ENCODE measurements around the gene EXOC3.
A peak's percentile ranks its signal among the peaks of the same experiment; 100 is the strongest.
"Not testable (repeated sequence)": the region's sequence is repeated elsewhere in the genome, so short reads cannot be mapped to it uniquely, and the experiment has no call there.

EXOC3 gene

DNA sequence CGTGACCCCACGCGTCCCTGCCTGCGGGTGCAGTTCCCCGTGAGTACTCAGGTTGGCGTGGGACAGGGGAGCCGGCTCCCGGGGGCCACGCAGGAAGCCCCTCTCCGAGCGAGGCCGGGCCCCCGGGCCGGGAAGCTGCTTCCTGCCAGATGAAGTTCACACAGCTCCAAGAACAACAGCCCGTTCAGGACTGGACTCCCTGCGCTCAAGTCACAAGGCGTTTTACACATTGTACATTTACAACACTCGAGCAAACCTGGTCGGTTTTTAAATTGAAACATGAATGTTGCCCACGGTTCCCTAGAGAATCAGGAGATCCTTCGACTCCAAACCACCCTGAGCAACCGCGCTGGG lies 58.8 kb downstream of the EXOC3 start:
- no peaks in the 10 kb centered on the region for H3K36me3 ChIP-seq (ENCODE audit: control insufficient read depth in 1 of 2, insufficient read depth in 2 of 2, low read length in 2 of 2)
- H3K9me3 ChIP-seq (ENCODE audit: control insufficient read depth in 1 of 2, low read length in 2 of 2): no peaks in the 10 kb centered on the region
- no peak overlapping the region for H3K9ac ChIP-seq (ENCODE audit: low read depth in 1 of 2, low read length in 2 of 2)
- no peak overlapping the region for H3K4me3 ChIP-seq (ENCODE audit: low read depth in 1 of 2, low read length in 2 of 2)
- H3K27ac ChIP-seq (ENCODE audit: low read depth, low read length): peak overlapping the region; percentile 27
- peaks cover 0 to 8% of the 10 kb centered on the region in 2 donors for H3K27me3 ChIP-seq (ENCODE audit: control insufficient read depth in 1 of 2, insufficient read depth in 2 of 2, low read length in 2 of 2)
- peaks cover 15 to 23% of the 10 kb centered on the region in 2 donors for H3K4me1 ChIP-seq (ENCODE audit: control insufficient read depth in 1 of 2, insufficient read depth in 2 of 2, low read length in 2 of 2)

DNA sequence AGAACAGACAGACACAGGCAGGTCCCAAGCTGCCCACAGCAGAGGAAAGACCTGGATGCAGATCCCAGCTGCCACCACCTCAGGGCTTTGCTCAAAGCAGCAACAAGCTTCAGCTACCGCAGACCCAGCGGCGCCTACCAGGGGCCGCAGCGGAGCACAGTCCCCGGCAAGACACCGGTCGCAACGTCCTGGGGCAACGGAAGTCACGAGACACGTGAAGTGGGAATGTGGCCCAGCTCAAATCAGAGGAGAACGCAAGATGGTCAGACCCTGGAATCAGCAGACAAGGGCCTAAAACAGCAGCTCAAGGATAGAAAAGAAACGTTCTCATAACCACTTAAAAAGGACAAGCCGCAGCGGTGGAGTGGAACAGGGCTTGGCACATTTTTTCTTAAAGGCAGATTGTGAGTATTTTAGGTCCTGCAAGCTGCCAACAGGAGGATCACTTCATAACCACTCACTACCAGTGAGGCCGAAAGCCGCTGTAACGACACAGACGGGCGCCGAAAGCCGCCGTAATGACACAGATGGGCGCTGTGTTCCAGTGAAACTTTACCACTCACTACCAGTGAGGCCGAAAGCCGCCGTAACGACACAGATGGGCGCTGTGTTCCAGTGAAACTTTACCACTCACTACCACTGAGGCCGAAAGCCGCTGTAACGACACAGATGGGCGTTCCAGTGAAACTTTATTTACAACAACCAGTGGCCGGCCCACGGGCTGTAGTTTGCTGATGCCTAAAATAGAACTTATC lies 59.5 kb downstream of the EXOC3 start:
- H3K27me3 ChIP-seq (ENCODE audit: control insufficient read depth in 1 of 2, insufficient read depth in 2 of 2, low read length in 2 of 2): peaks cover 0 to 8% of the 10 kb centered on the region in 2 donors

DNA sequence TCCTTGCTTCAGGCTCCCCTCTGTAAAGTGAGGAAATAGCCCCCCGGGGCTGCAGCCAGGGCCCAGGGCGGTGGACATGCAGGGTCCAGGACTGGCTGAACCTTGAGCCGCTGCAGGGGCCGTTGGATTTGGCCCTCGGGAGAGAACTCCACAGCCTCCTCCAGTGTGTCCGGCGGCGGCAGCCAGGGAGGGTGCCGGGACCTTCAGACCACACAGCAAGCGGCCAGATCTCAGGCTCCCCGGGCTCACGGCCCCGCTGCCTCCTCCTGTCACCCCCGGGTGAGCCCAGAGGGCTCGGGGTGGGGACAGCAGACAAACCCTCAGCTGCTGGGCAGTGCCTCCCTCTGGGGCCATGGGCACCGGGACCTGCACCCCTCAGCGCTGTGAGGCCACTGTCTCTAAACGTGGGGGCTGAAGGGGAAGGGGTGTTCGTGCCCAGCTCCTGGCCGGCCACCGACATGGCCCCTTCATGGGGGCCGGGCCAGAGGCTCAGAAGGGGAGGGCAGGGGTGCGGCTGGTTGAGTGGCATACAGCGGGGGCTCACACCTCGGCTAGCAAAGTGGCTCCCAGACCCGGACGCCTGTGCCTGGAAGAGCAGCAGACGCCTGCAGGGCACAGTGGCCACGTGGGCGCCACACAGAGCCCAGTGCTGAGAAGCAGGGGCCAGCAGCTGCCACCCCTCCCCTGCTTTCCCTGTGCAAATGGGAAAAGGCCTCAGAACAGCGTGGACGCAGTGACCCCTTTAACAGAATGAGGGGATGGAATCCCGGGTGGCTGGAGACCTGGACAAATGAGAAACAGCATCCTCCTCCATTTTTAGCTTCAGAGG lies 61.6 kb downstream of the EXOC3 start:
- H3K27ac ChIP-seq (ENCODE audit: low read depth, low read length): no peak overlapping the region
- no peaks in the 10 kb centered on the region for H3K27me3 ChIP-seq (ENCODE audit: control insufficient read depth in 1 of 2, insufficient read depth in 2 of 2, low read length in 2 of 2)
- no peaks in the 10 kb centered on the region for H3K9me3 ChIP-seq (ENCODE audit: control insufficient read depth in 1 of 2, low read length in 2 of 2)
- H3K9ac ChIP-seq (ENCODE audit: low read depth in 1 of 2, low read length in 2 of 2): no peak overlapping the region
- no peak overlapping the region for H3K4me3 ChIP-seq (ENCODE audit: low read depth in 1 of 2, low read length in 2 of 2)
- H3K36me3 ChIP-seq (ENCODE audit: control insufficient read depth in 1 of 2, insufficient read depth in 2 of 2, low read length in 2 of 2): no peaks in the 10 kb centered on the region
- peaks cover 6 to 16% of the 10 kb centered on the region in 2 donors for H3K4me1 ChIP-seq (ENCODE audit: control insufficient read depth in 1 of 2, insufficient read depth in 2 of 2, low read length in 2 of 2)

More for the DNA sequence above, 59.5 kb downstream of the EXOC3 start:
- H3K9me3 ChIP-seq (ENCODE audit: control insufficient read depth in 1 of 2, low read length in 2 of 2): no peaks in the 10 kb centered on the region
- no peak overlapping the region for H3K4me3 ChIP-seq (ENCODE audit: low read depth in 1 of 2, low read length in 2 of 2)
- H3K27ac ChIP-seq (ENCODE audit: low read depth, low read length): no peak overlapping the region
- no peaks in the 10 kb centered on the region for H3K36me3 ChIP-seq (ENCODE audit: control insufficient read depth in 1 of 2, insufficient read depth in 2 of 2, low read length in 2 of 2)
- H3K4me1 ChIP-seq (ENCODE audit: control insufficient read depth in 1 of 2, insufficient read depth in 2 of 2, low read length in 2 of 2): peaks cover 15 to 23% of the 10 kb centered on the region in 2 donors
- H3K9ac ChIP-seq (ENCODE audit: low read depth in 1 of 2, low read length in 2 of 2): no peak overlapping the region

DNA sequence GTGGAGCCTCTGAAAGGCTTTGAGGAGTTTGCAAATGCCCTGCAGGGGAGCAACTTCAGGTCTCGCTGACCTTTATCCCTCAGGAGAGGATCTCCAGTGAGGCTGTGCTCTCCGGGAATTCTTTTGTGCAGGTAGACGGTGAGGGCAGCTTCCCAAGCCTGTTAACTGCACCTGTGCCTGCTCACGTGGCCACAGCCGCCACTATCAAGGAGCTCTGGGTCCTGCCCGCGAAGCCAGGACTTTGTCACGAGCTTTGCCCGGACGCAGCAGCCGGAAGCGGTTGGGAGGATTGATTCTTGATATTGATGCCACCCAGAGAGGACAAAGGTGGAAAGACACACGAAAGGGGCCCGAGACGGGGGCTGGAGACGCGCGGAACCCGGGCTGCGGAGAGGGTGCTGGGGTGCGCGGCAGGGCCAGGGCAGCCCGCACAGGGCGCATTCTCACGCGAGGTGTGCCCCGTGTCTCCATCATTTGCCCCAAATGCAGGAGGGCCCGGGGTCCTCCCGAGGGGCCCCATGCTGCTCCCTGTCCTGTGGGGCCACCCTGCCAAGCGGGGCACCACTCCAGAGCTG lies 63.1 kb downstream of the EXOC3 start:
- H3K4me3 ChIP-seq (ENCODE audit: low read depth in 1 of 2, low read length in 2 of 2): peak overlapping the region in 1 of 2 donors; percentile 16
- H3K27me3 ChIP-seq (ENCODE audit: control insufficient read depth in 1 of 2, insufficient read depth in 2 of 2, low read length in 2 of 2): no peaks in the 10 kb centered on the region
- H3K36me3 ChIP-seq (ENCODE audit: control insufficient read depth in 1 of 2, insufficient read depth in 2 of 2, low read length in 2 of 2): no peaks in the 10 kb centered on the region
- H3K9me3 ChIP-seq (ENCODE audit: control insufficient read depth in 1 of 2, low read length in 2 of 2): no peaks in the 10 kb centered on the region
- H3K27ac ChIP-seq (ENCODE audit: low read depth, low read length): no peak overlapping the region
- H3K4me1 ChIP-seq (ENCODE audit: control insufficient read depth in 1 of 2, insufficient read depth in 2 of 2, low read length in 2 of 2): peaks cover 6 to 8% of the 10 kb centered on the region in 2 donors
- H3K9ac ChIP-seq (ENCODE audit: low read depth in 1 of 2, low read length in 2 of 2): peak overlapping the region in 1 of 2 donors; percentile 32

DNA sequence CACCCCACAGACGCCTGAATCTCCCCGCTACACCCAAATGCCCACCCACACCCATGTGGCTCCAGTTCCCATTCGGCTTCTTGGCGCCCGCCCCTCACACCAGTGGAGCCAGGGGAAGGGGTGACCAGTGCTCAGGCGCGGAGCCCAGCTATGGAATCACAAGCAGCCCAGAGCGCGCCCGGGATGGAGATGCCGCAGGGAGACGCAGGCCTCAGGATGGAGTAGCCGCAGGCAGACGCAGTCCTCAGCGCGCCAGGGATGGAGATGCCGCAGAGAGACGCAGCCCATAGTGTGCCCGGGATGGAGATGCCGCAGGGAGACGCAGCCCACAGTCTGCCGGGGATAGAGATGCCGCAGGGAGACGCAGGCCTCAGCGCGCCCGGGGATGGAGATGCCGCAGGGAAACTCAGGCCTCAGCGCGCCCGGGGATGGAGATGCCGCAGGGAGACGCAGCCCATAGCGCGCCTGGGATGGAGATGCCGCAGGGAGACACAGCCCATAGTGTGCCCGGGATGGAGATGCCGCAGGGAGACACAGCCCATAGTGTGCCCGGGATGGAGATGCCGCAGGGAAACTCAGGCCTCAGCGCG lies 65.1 kb downstream of the EXOC3 start:
- not testable (repeated sequence) for H3K4me1 ChIP-seq (ENCODE audit: control insufficient read depth in 1 of 2, insufficient read depth in 2 of 2, low read length in 2 of 2); H3K27ac ChIP-seq (ENCODE audit: low read depth, low read length); H3K27me3 ChIP-seq (ENCODE audit: control insufficient read depth in 1 of 2, insufficient read depth in 2 of 2, low read length in 2 of 2)

DNA sequence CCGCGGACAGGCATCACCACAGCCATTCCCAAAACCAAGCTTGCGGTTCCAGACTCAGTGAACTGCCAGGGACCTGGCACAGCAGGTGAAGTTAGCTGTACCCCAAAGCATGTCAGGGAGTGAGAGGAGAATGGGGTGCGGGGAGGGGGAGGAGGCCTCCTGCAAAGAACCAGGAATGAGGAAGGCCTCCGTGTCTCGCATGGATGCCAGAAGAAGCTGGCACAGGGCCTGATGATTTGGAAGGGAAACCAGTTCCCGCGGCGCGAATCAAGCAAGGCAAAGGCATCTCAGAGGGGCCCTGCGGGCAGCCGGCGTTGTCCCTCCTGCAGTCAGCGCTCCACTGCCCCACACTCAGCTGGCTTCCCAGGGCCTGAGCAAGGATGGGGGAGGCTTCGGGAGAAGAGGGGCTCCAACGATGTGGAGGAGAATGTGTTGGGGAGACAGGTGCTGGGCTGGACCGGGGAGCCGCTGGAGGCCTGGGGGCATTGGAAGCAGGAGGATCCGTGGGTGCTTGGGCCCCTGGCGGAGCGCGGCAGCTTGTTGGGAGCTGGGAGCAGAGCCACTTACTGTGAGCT lies 66.7 kb downstream of the EXOC3 start:
- Histone ChIP-seq H3K9me3 (ENCODE audit: control insufficient read depth in 1 of 2, low read length in 2 of 2) (no peaks in the 10 kb centered on the region), H3K27ac (ENCODE audit: low read depth, low read length) (no peak overlapping the region), H3K4me3 (ENCODE audit: low read depth in 1 of 2, low read length in 2 of 2) (no peak overlapping the region), H3K36me3 (ENCODE audit: control insufficient read depth in 1 of 2, insufficient read depth in 2 of 2, low read length in 2 of 2) (no peaks in the 10 kb centered on the region), H3K9ac (ENCODE audit: low read depth in 1 of 2, low read length in 2 of 2) (no peak overlapping the region), H3K4me1 (ENCODE audit: control insufficient read depth in 1 of 2, insufficient read depth in 2 of 2, low read length in 2 of 2) (peaks cover 18 to 19% of the 10 kb centered on the region in 2 donors), H3K27me3 (ENCODE audit: control insufficient read depth in 1 of 2, insufficient read depth in 2 of 2, low read length in 2 of 2) (no peaks in the 10 kb centered on the region)

More for the DNA sequence above, 65.1 kb downstream of the EXOC3 start:
- not testable (repeated sequence) for H3K4me3 ChIP-seq (ENCODE audit: low read depth in 1 of 2, low read length in 2 of 2); H3K36me3 ChIP-seq (ENCODE audit: control insufficient read depth in 1 of 2, insufficient read depth in 2 of 2, low read length in 2 of 2); H3K9ac ChIP-seq (ENCODE audit: low read depth in 1 of 2, low read length in 2 of 2); H3K9me3 ChIP-seq (ENCODE audit: control insufficient read depth in 1 of 2, low read length in 2 of 2)

DNA sequence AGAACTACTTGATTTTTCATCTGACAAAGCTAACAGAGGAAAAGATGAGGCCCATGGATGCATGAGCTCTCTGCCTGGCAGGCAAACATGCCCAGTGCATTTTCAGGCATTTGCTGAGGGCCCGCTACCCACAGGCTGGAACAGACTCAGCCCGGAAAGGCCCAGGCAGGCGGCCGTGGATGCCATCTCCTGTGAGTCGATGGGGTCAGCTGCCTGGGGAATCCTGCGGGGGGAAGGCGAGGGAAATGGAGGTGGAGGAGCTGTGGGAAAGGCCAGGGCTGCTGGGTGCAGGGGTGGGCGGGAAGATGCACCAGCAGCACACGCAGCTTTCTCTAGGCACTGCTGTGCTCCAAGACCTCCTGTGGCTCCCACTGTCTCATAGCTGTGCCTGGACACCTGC lies 67.5 kb downstream of the EXOC3 start:
- H3K9ac ChIP-seq (ENCODE audit: low read depth in 1 of 2, low read length in 2 of 2): no peak overlapping the region
- peaks cover 26 to 27% of the 10 kb centered on the region in 2 donors for H3K4me1 ChIP-seq (ENCODE audit: control insufficient read depth in 1 of 2, insufficient read depth in 2 of 2, low read length in 2 of 2)
- no peaks in the 10 kb centered on the region for H3K36me3 ChIP-seq (ENCODE audit: control insufficient read depth in 1 of 2, insufficient read depth in 2 of 2, low read length in 2 of 2)
- H3K27ac ChIP-seq (ENCODE audit: low read depth, low read length): no peak overlapping the region
- no peaks in the 10 kb centered on the region for H3K27me3 ChIP-seq (ENCODE audit: control insufficient read depth in 1 of 2, insufficient read depth in 2 of 2, low read length in 2 of 2)
- no peak overlapping the region for H3K4me3 ChIP-seq (ENCODE audit: low read depth in 1 of 2, low read length in 2 of 2)
- H3K9me3 ChIP-seq (ENCODE audit: control insufficient read depth in 1 of 2, low read length in 2 of 2): no peaks in the 10 kb centered on the region

DNA sequence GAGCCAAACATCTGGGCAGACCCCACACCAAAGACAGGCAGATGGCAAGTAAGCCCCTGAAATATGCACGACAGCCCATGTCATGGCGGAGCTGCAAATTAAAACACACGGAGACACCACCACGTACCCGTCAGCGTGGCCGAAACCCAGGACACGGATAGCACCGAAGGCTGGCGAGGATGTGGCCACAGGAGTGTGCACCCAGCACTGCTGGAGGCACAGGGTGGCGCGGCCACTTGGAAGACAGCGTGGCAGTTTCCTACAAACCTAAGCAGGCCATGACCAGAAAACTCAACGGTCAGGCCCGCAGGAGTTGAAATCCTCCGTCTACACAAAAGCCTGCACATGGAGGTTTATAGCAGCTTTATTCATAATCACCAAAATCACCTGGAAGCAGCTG lies 68.5 kb downstream of the EXOC3 start:
- no peaks in the 10 kb centered on the region for H3K27me3 ChIP-seq (ENCODE audit: control insufficient read depth in 1 of 2, insufficient read depth in 2 of 2, low read length in 2 of 2)
- peaks cover 20 to 25% of the 10 kb centered on the region in 2 donors for H3K4me1 ChIP-seq (ENCODE audit: control insufficient read depth in 1 of 2, insufficient read depth in 2 of 2, low read length in 2 of 2)
- H3K9ac ChIP-seq (ENCODE audit: low read depth in 1 of 2, low read length in 2 of 2): no peak overlapping the region
- H3K36me3 ChIP-seq (ENCODE audit: control insufficient read depth in 1 of 2, insufficient read depth in 2 of 2, low read length in 2 of 2): no peaks in the 10 kb centered on the region
- no peak overlapping the region for H3K4me3 ChIP-seq (ENCODE audit: low read depth in 1 of 2, low read length in 2 of 2)
- no peak overlapping the region for H3K27ac ChIP-seq (ENCODE audit: low read depth, low read length)
- H3K9me3 ChIP-seq (ENCODE audit: control insufficient read depth in 1 of 2, low read length in 2 of 2): no peaks in the 10 kb centered on the region

DNA sequence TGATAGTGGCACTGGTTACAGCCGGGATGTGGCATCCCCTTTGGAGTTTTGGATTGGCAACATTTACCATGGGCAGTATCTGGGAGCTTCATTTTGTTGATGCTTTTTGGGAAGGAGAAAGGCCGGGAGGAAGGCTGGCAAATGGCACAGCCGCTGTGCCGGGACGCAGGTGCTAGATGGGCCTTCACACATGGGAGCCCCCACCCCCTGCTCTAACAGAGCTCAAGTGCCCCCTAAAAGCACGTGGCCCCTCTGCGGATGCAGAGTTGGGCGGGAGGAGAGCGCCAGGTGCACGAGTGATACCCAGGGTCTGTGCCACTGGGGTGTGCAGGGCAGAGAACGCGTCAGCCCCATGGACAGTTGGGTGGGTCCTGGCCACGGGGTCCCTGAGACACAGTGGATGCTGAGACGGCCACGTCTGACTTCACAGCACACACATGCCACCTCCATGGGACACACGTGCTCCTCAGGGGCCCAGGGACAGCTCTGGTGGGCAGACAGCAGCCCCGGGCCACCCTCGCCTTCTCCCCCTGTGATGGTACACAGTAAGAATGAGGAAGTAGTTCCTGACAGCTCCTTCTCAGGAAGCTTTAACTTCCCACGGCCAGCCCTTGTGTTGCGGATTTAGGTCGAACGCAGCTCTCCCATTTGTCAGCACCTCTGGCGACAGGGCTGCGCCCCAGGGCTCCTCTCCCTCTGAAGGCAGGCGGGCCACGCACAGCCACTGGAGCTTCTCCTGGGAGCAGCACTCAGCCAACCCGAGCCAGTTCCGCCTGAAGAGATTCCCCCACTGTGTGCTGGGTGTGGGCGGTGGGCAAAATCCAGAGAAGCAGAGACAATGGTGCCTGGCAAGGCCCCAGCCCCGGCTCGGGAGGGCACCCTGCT lies 70.5 kb downstream of the EXOC3 start:
- H3K36me3 ChIP-seq (ENCODE audit: control insufficient read depth in 1 of 2, insufficient read depth in 2 of 2, low read length in 2 of 2): no peaks in the 10 kb centered on the region
- H3K9me3 ChIP-seq (ENCODE audit: control insufficient read depth in 1 of 2, low read length in 2 of 2): no peaks in the 10 kb centered on the region
- H3K4me1 ChIP-seq (ENCODE audit: control insufficient read depth in 1 of 2, insufficient read depth in 2 of 2, low read length in 2 of 2): peaks cover 26 to 30% of the 10 kb centered on the region in 2 donors
- no peak overlapping the region for H3K27ac ChIP-seq (ENCODE audit: low read depth, low read length)
- H3K4me3 ChIP-seq (ENCODE audit: low read depth in 1 of 2, low read length in 2 of 2): no peak overlapping the region
- H3K27me3 ChIP-seq (ENCODE audit: control insufficient read depth in 1 of 2, insufficient read depth in 2 of 2, low read length in 2 of 2): no peaks in the 10 kb centered on the region
- H3K9ac ChIP-seq (ENCODE audit: low read depth in 1 of 2, low read length in 2 of 2): no peak overlapping the region

Data from duodenal mucosa (tissue), 2 donors.